ENCODE data around the gene TNKS1BP1. TPM values are rescaled to one million over a fixed set of nuclear protein-coding genes. Genes with fewer than 3 reads are reported as not detected.
"Not testable (repeated sequence)": the region's sequence is repeated elsewhere in the genome, so short reads cannot be mapped to it uniquely, and the experiment has no call there.

Gene TNKS1BP1
- total RNA-seq, 1 donor from 2014 or later, result 32.6 TPM

GRCh38 chr11:57288771-57289579 lies 35.8 kb downstream of the TNKS1BP1 start:
- Histone ChIP-seq H3K4me1 (peaks cover 5% of the 10 kb centered on the region), H3K27ac (replicated peaks) (peak overlapping the region; percentile 52), H3K4me3 (no peak overlapping the region), H3K9me3 (replicated peaks) (no peaks in the 10 kb centered on the region), H3K36me3 (no peaks in the 10 kb centered on the region), H3K27me3 (ENCODE audit: low read depth) (no peaks in the 10 kb centered on the region)
- DNase-seq, result no peak
- intact Hi-C loops (cut with micrococcal nuclease), result no loop called here
- no peak for TF ChIP-seq CTCF (IDR thresholded peaks at IDR 0.05; ENCODE audit: borderline replicate concordance)

- no peaks in the 10 kb centered on the region for H3K9me3 ChIP-seq (replicated peaks)
- intact Hi-C loops (cut with micrococcal nuclease), result no loop called here
- H3K27ac ChIP-seq (replicated peaks), result no peak overlapping the region
- H3K4me3 ChIP-seq, result no peak overlapping the region
- DNase-seq, result no peak
- H3K4me1 ChIP-seq, result peaks cover 5% of the 10 kb centered on the region
- no peak for TF ChIP-seq CTCF (IDR thresholded peaks at IDR 0.05; ENCODE audit: borderline replicate concordance)
- no peaks in the 10 kb centered on the region for H3K27me3 ChIP-seq (ENCODE audit: low read depth)
- H3K36me3 ChIP-seq, result no peaks in the 10 kb centered on the region
Measured at GRCh38 chr11:57287884-57288283, 36.9 kb downstream of the TNKS1BP1 start.

- peaks cover 3% of the 10 kb centered on the region for H3K4me1 ChIP-seq
- TF ChIP-seq CTCF (IDR thresholded peaks at IDR 0.05; ENCODE audit: borderline replicate concordance), result no peak
- no peaks in the 10 kb centered on the region for H3K27me3 ChIP-seq (ENCODE audit: low read depth)
- no peak overlapping the region for H3K27ac ChIP-seq (replicated peaks)
- no peak overlapping the region for H3K4me3 ChIP-seq
- H3K36me3 ChIP-seq, result no peaks in the 10 kb centered on the region
- intact Hi-C loops (cut with micrococcal nuclease), result no loop called here
- H3K9me3 ChIP-seq (replicated peaks), result no peaks in the 10 kb centered on the region
- no peak for DNase-seq
Measured at GRCh38 chr11:57283231-57283990, 41.3 kb downstream of the TNKS1BP1 start.

- H3K36me3 ChIP-seq; H3K4me3 ChIP-seq; H3K27me3 ChIP-seq (ENCODE audit: low read depth); H3K9me3 ChIP-seq (replicated peaks); DNase-seq; intact Hi-C loops (cut with micrococcal nuclease); H3K27ac ChIP-seq (replicated peaks): not testable (repeated sequence)
- H3K4me1 ChIP-seq, result peaks cover 22% of the 10 kb centered on the region
Measured at GRCh38 chr11:57281546-57281945, 43.2 kb downstream of the TNKS1BP1 start.

GRCh38 chr11:57279116-57279515 lies 45.6 kb downstream of the TNKS1BP1 start:
- DNase-seq, result no peak

More at GRCh38 chr11:57279116-57279515, 45.6 kb downstream of the TNKS1BP1 start:
- H3K27ac ChIP-seq (replicated peaks), result no peak overlapping the region
- H3K36me3 ChIP-seq, result no peaks in the 10 kb centered on the region
- intact Hi-C loops (cut with micrococcal nuclease), result no loop called here
- H3K4me1 ChIP-seq, result peaks cover 37% of the 10 kb centered on the region
- no peaks in the 10 kb centered on the region for H3K9me3 ChIP-seq (replicated peaks)
- no peak for TF ChIP-seq CTCF (IDR thresholded peaks at IDR 0.05; ENCODE audit: borderline replicate concordance)
- no peaks in the 10 kb centered on the region for H3K27me3 ChIP-seq (ENCODE audit: low read depth)
- H3K4me3 ChIP-seq, result no peak overlapping the region

Data from left ventricle myocardium inferior (tissue), 1 donor.